Upper lobe of left lung (tissue), 6 donors: ENCODE results near the gene PSMD6. TPM values are rescaled to one million over a fixed set of nuclear protein-coding genes. Genes with fewer than 3 reads are reported as not detected.

ENCODE experiments used
- ATAC-seq, 2 donors: fragments of 200-7000 bp; cut with Tn5 transposase; one replicate each; pipeline ENCODE4 v1.9.1; 2022; ENCODE audit warnings: mild to moderate bottlenecking in 2 of 2, moderate library complexity in 2 of 2; ENCODE audit not compliant: low FRiP score in 2 of 2
- DNase-seq, 2 donors: peaks; one replicate each; pipeline ENCODE4 v3.0.0-alpha.2; 2019 to 2020
- H3K27ac ChIP-seq, 4 donors: fragments of 200-600 bp; sonication (generic); one replicate each; pipeline ENCODE4 v1.5.1; 2016 to 2019
- H3K27me3 ChIP-seq, 4 donors: fragments of 200-600 bp; sonication (generic); one replicate each; pipeline ENCODE4 v1.5.1; 2017 to 2019
- H3K36me3 ChIP-seq, 4 donors: fragments of 200-600 bp; sonication (generic); one replicate each; pipeline ENCODE4 v1.5.1; 2016 to 2019
- H3K4me1 ChIP-seq, 4 donors: fragments of 200-600 bp; sonication (generic); one replicate each; pipeline ENCODE4 v1.5.1; 2018 to 2019
- H3K4me3 ChIP-seq, 4 donors: fragments of 200-600 bp; sonication (generic); one replicate each; pipeline ENCODE4 v1.5.1; 2017 to 2019; ENCODE audit warnings: mild to moderate bottlenecking in 2 of 4, moderate library complexity in 1 of 4
- H3K9me3 ChIP-seq, 4 donors: fragments of 200-600 bp; sonication (generic); one replicate each; pipeline ENCODE4 v1.5.1; 2018 to 2019
- CTCF ChIP-seq, 6 experiments: fragments of 450-650 bp in 4 of 6; fragments of 200-600 bp in 2 of 6; sonication (generic) in 2 of 6; IDR thresholded peaks; one replicate each; pipeline ENCODE4 v1.5.1; 2016 to 2019; ENCODE audit warnings: antibody characterized with exemption in 6 of 6
- EP300 ChIP-seq, 4 donors: sonication (generic); formaldehyde crosslinking; IDR thresholded peaks; one replicate each; pipeline ENCODE4 v1.5.1; 2017; ENCODE audit warnings: antibody characterized with exemption in 4 of 4, control low read depth in 2 of 4
- POLR2A ChIP-seq, 4 donors: fragments of 450-650 bp; IDR thresholded peaks; one replicate each; pipeline ENCODE4 v1.5.1; 2016 to 2017; ENCODE audit warnings: antibody characterized with exemption in 4 of 4, mild to moderate bottlenecking in 2 of 4
- POLR2AphosphoS5 ChIP-seq, 2 donors: sonication (generic); formaldehyde crosslinking; IDR thresholded peaks; one replicate each; pipeline ENCODE4 v1.5.1; 2017; ENCODE audit warnings: antibody characterized with exemption in 2 of 2
- WGBS, 2 donors: methylation state at CpG; one replicate each; pipeline ENCODE4 v1.1.5; 2017 to 2018; 5-methylcytosine and 5-hydroxymethylcytosine counted together
- total RNA-seq, 6 donors: library from RNA; depleted of rRNA in 4 of 6; stranded (reverse); fragments of >200 nt in 4 of 6; gene quantifications; one replicate each; pipeline versions ENCODE4 v1.1.0 to v1.2.1, GENCODE V29; 2016 to 2021
- donor health status: DM: no; HTN: no; CAD: no; lungs with moderate emphysema.
- donor health status: DM: no; HTN: yes; CAD: no; lungs with severe emphysema.

PSMD6 gene
- total RNA-seq, 6 donors from 2014 or later = 41.2 to 69.3 (median 58.6) TPM

- peak overlapping the region; percentile 77 to 85 (median 82) for H3K27ac ChIP-seq
- no peak for TF ChIP-seq CTCF (IDR thresholded peaks at IDR 0.05)
- peaks cover 63 to 96% (median 86%) of the 10 kb centered on the region in 4 donors for H3K4me1 ChIP-seq
- H3K4me3 ChIP-seq = no peak overlapping the region
- no peaks in the 10 kb centered on the region for H3K27me3 ChIP-seq
- 31 to 51% methylated on average over 2 of the region's 2 CpGs for WGBS, 2 donors
- ATAC-seq = no peak
- H3K36me3 ChIP-seq = no peaks in the 10 kb centered on the region
- no peak for DNase-seq
- no peaks in the 10 kb centered on the region for H3K9me3 ChIP-seq
These were observed 53.4 kb downstream of the PSMD6 start for GRCh38 chr3:63969876-63970275.

GRCh38 chr3:63968612-63969350, 54.5 kb downstream of the PSMD6 start:
- H3K36me3 ChIP-seq = no peaks in the 10 kb centered on the region
- no peaks in the 10 kb centered on the region for H3K27me3 ChIP-seq
- H3K4me1 ChIP-seq = peaks cover 67 to 98% (median 85%) of the 10 kb centered on the region in 4 donors
- no peak for ATAC-seq
- H3K4me3 ChIP-seq = peak overlapping the region in 3 of 4 donors; percentile 23 to 46 (median 42)
- H3K27ac ChIP-seq = peak overlapping the region; percentile 77 to 85 (median 82)
- WGBS, 2 donors = 13 to 31% methylated on average over 3 of the region's 3 CpGs
- DNase-seq = no peak
- TF ChIP-seq POLR2A (IDR thresholded peaks at IDR 0.05) (no peak), CTCF (IDR thresholded peaks at IDR 0.05) (peak in 1 of 6 experiments; percentile 14)
- H3K9me3 ChIP-seq = no peaks in the 10 kb centered on the region

GRCh38 chr3:63967675-63968611, 55.4 kb downstream of the PSMD6 start:
- H3K4me1 ChIP-seq = peaks cover 66 to 94% (median 80%) of the 10 kb centered on the region in 4 donors
- 10 to 21% methylated on average over 11 of the region's 11 CpGs for WGBS, 2 donors

GRCh38 chr3:63966871-63967270, 56.4 kb downstream of the PSMD6 start:
- Histone ChIP-seq H3K27ac (peak overlapping the region in 2 of 4 donors; percentile 14 to 77), H3K9me3 (no peaks in the 10 kb centered on the region), H3K4me1 (peaks cover 55 to 85% (median 70%) of the 10 kb centered on the region in 4 donors), H3K4me3 (no peak overlapping the region), H3K36me3 (no peaks in the 10 kb centered on the region), H3K27me3 (no peaks in the 10 kb centered on the region)
- no peak for DNase-seq
- 100% methylated on average over 1 of the region's 1 CpG for WGBS, 2 donors
- TF ChIP-seq EP300 (IDR thresholded peaks at IDR 0.05) (no peak), POLR2A (IDR thresholded peaks at IDR 0.05) (no peak), CTCF (IDR thresholded peaks at IDR 0.05) (no peak), POLR2AphosphoS5 (IDR thresholded peaks at IDR 0.05) (no peak)
- ATAC-seq = no peak

More at GRCh38 chr3:63967675-63968611, 55.4 kb downstream of the PSMD6 start:
- Histone ChIP-seq H3K36me3 (no peaks in the 10 kb centered on the region), H3K27ac (peak overlapping the region; percentile 77 to 85 (median 82)), H3K9me3 (no peaks in the 10 kb centered on the region), H3K4me3 (peak overlapping the region in 3 of 4 donors; percentile 23 to 46 (median 42)), H3K27me3 (no peaks in the 10 kb centered on the region)
- ATAC-seq (peak; percentile 68 to 77), DNase-seq (peak in 1 of 2 donors; percentile 62)
- no peak for TF ChIP-seq EP300 (IDR thresholded peaks at IDR 0.05)
- peak in 1 of 4 donors; percentile 30 for TF ChIP-seq POLR2A (IDR thresholded peaks at IDR 0.05)
- TF ChIP-seq CTCF (IDR thresholded peaks at IDR 0.05) = no peak
- TF ChIP-seq POLR2AphosphoS5 (IDR thresholded peaks at IDR 0.05) = no peak
